K562 (cell line): ENCODE measurements around the gene PDPK1. TPM values are rescaled to one million over a fixed set of nuclear protein-coding genes. Genes with fewer than 3 reads are reported as not detected.

Experiments used
- CCAR2 ChIP-seq: fragments of 200-400 bp; formaldehyde crosslinking; IDR thresholded peaks from 2 replicates; pipeline ENCODE4 v1.6.1; 2017; ENCODE audit warnings: mild to moderate bottlenecking, low read depth, low read length
- COPS2 ChIP-seq: fragments of 450-650 bp; conservative IDR thresholded peaks from 2 replicates; pipeline ENCODE4 v1.6.1; 2016; ENCODE audit warnings: mild to moderate bottlenecking, moderate library complexity
- EP300 ChIP-seq: IDR thresholded peaks from 2 replicates; pipeline ENCODE4 v1.6.1; 2012; ENCODE audit warnings: low read length, improper control_type of control experiment
- ETV1 ChIP-seq: fragments of 450-650 bp; conservative IDR thresholded peaks from 2 replicates; pipeline ENCODE4 v1.6.1; 2016; ENCODE audit warnings: missing genetic modification characterization, control low read depth, low read depth, missing compliant biosample characterization
- MIER1 ChIP-seq: fragments of 450-650 bp; IDR thresholded peaks from 2 replicates; pipeline ENCODE4 v1.6.1; 2016; ENCODE audit warnings: antibody characterized with exemption, mild to moderate bottlenecking, low read depth
- MTA2 ChIP-seq: fragments of 450-650 bp; IDR thresholded peaks from 2 replicates; pipeline ENCODE4 v1.6.1; 2016; ENCODE audit warnings: low read depth
- POLR3A ChIP-seq: IDR thresholded peaks from 2 replicates; pipeline ENCODE4 v1.6.1; 2011; ENCODE audit warnings: borderline replicate concordance, mild to moderate bottlenecking, moderate library complexity; ENCODE audit not compliant: insufficient read length, insufficient read depth; ENCODE audit errors: extremely low read depth
- PURB ChIP-seq: sonication (generic); formaldehyde crosslinking; IDR thresholded peaks from 2 replicates; pipeline ENCODE4 v1.9.0; 2021; ENCODE audit warnings: low read depth, mild to moderate bottlenecking, missing genetic modification reagents
- SP1 ChIP-seq: sonication (generic); formaldehyde crosslinking; IDR thresholded peaks from 2 replicates; pipeline ENCODE4 v1.8.1; 2022; ENCODE audit warnings: mild to moderate bottlenecking, missing genetic modification reagents
- ZNF232 ChIP-seq: sonication (generic); formaldehyde crosslinking; IDR thresholded peaks from 2 replicates; pipeline ENCODE4 v1.8.0; 2022; ENCODE audit warnings: mild to moderate bottlenecking, missing genetic modification reagents
- ZNF274 ChIP-seq: IDR thresholded peaks from 2 replicates; pipeline ENCODE4 v1.6.1; 2011; ENCODE audit warnings: low read depth, mild to moderate bottlenecking, low read length, moderate library complexity, borderline replicate concordance
- ZNF395 ChIP-seq: fragments of 200-800 bp; sonication (Bioruptor generic); IDR thresholded peaks from 2 replicates; pipeline ENCODE4 v1.6.1; 2017; ENCODE audit warnings: missing genetic modification characterization, missing compliant biosample characterization
- ZNF57 ChIP-seq: fragments of 450-650 bp; formaldehyde crosslinking; IDR thresholded peaks from 2 replicates; pipeline ENCODE4 v1.4.0; 2020; ENCODE audit warnings: mild to moderate bottlenecking, moderate library complexity
- ZNF699 ChIP-seq: fragments of 250-450 bp; sonication (Bioruptor Pico); IDR thresholded peaks from 2 replicates; pipeline ENCODE4 v1.8.0; 2021; ENCODE audit warnings: mild to moderate bottlenecking, moderate library complexity; ENCODE audit not compliant: insufficient replicate concordance
- ZNF77 ChIP-seq: fragments of 250-450 bp; sonication (Bioruptor Pico); IDR thresholded peaks from 2 replicates; pipeline ENCODE4 v1.5.0; 2020
- ZNF830 ChIP-seq: fragments of 250-450 bp; sonication (Bioruptor Pico); IDR thresholded peaks from 2 replicates; pipeline ENCODE4 v1.5.0; 2021; ENCODE audit warnings: mild to moderate bottlenecking
- polyA plus RNA-seq, 8 experiments: library from polyadenylated mRNA; depleted of rRNA in 4 of 8; stranded (reverse) in 5 of 8; unstranded in 3 of 8; fragments of >200 nt; fragmentation: Nextera tagmentation in 2 of 8; fragmentation: Illumina TruSeq in 1 of 8; extraction: Ambion mirVana in 2 of 8; extraction: Trizol in 1 of 8; gene quantifications; 2 replicates each; pipeline versions ENCODE4 v1.2.1 to v1.2.3, GENCODE V29; 2011 to 2014; ENCODE audit warnings: inconsistent platforms in 1 of 8, missing spikeins in 1 of 8
- total RNA-seq, 7 experiments: library from RNA; depleted of rRNA in 6 of 7; stranded (reverse); fragments of >200 nt in 6 of 7; fragmentation: Illumina TruSeq in 2 of 7; extraction: Trizol in 2 of 7; gene quantifications; 2 replicates each; pipeline versions ENCODE4 v1.2.1 to v1.2.3, GENCODE V29; 2011 to 2021; ENCODE audit warnings: low replicate concordance in 1 of 7
- TF ChIP-seq, protein P1 (sequence below): fragments of 450-650 bp; formaldehyde crosslinking; IDR thresholded peaks from 2 replicates; pipeline ENCODE4 v1.4.0; 2020; ENCODE audit warnings: mild to moderate bottlenecking, moderate library complexity
- TF ChIP-seq, protein P2 (sequence below): fragments of 450-650 bp; conservative IDR thresholded peaks from 2 replicates; pipeline ENCODE4 v1.6.1; 2016; ENCODE audit warnings: missing genetic modification characterization, low read depth, mild to moderate bottlenecking, control low read depth, missing compliant biosample characterization
- TF ChIP-seq, protein P3 (sequence below): fragments of 250-450 bp; sonication (Bioruptor Pico); IDR thresholded peaks from 2 replicates; pipeline ENCODE4 v1.4.0; 2020; ENCODE audit warnings: borderline replicate concordance
- TF ChIP-seq, protein P4 (sequence below): fragments of 250-450 bp; sonication (Bioruptor Pico); IDR thresholded peaks from 2 replicates; pipeline ENCODE4 v1.5.0; 2021
- TF ChIP-seq, protein P5 (sequence below): fragments of 250-450 bp; sonication (Bioruptor Pico); IDR thresholded peaks from 2 replicates; pipeline ENCODE4 v1.8.0; 2022; ENCODE audit warnings: moderate library complexity, mild to moderate bottlenecking, inconsistent platforms

PDPK1 gene
- total and polyA plus RNA-seq, 9 of the 15 experiments (the other 6 are each of a cell fraction or from before 2014, with no cell fraction given): 4.0 to 37.2 (median 18.7) TPM

DNA sequence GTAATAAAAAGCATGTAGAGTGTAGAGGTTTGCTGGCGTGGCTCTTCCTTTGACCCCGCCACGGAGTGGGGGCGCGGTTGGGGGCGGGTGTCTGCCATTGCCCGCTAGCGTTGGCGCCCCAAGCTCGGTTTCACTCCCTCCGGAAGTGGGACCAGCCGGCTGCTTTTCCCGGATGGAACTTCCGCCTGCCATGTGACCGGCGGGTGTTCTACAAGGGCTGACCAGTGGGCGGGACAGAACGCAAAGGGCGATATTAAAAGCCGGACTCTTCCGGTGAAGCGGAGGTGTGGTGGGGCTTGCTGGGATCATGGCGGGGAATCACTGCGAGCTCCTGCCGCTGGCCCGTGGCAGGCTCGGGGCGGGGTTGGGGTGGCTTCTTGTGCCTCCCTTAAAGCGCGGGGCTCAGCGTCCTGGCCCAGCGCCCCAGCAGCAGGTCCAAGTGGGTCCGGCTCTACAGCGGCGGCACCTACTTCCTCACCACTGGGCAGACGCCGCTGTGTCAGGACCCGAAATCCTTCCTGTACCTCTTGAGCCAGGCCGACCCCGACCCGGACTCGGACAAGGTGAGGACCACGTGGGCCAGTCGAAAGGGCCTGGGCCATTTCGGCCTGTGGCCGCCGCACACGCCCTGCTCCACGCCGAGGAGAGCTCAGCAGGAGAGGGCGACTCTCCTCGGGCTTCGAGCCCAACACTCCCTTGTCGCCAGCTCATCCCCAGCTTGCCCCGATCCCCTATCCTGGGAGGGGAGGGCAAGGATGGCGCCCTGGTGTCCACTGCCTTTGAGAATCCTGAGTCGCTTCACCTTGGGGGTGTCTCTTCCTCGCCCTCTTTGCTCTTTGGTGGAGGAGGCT lies 65.6 kb downstream of the PDPK1 start (continued):
- TF ChIP-seq, protein P1, sequence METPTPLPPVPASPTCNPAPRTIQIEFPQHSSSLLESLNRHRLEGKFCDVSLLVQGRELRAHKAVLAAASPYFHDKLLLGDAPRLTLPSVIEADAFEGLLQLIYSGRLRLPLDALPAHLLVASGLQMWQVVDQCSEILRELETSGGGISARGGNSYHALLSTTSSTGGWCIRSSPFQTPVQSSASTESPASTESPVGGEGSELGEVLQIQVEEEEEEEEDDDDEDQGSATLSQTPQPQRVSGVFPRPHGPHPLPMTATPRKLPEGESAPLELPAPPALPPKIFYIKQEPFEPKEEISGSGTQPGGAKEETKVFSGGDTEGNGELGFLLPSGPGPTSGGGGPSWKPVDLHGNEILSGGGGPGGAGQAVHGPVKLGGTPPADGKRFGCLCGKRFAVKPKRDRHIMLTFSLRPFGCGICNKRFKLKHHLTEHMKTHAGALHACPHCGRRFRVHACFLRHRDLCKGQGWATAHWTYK: peak; percentile 48; the same call in 1 of the 2 replicates
- TF ChIP-seq, protein P2, sequence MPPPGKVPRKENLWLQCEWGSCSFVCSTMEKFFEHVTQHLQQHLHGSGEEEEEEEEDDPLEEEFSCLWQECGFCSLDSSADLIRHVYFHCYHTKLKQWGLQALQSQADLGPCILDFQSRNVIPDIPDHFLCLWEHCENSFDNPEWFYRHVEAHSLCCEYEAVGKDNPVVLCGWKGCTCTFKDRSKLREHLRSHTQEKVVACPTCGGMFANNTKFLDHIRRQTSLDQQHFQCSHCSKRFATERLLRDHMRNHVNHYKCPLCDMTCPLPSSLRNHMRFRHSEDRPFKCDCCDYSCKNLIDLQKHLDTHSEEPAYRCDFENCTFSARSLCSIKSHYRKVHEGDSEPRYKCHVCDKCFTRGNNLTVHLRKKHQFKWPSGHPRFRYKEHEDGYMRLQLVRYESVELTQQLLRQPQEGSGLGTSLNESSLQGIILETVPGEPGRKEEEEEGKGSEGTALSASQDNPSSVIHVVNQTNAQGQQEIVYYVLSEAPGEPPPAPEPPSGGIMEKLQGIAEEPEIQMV (tag): no peak
- TF ChIP-seq, protein P3, sequence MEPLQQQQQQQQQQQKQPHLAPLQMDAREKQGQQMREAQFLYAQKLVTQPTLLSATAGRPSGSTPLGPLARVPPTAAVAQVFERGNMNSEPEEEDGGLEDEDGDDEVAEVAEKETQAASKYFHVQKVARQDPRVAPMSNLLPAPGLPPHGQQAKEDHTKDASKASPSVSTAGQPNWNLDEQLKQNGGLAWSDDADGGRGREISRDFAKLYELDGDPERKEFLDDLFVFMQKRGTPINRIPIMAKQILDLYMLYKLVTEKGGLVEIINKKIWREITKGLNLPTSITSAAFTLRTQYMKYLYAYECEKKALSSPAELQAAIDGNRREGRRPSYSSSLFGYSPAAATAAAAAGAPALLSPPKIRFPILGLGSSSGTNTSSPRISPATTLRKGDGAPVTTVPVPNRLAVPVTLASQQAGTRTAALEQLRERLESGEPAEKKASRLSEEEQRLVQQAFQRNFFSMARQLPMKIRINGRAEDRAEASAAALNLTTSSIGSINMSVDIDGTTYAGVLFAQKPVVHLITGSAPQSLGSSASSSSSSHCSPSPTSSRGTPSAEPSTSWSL: no peak
- TF ChIP-seq, protein P4, sequence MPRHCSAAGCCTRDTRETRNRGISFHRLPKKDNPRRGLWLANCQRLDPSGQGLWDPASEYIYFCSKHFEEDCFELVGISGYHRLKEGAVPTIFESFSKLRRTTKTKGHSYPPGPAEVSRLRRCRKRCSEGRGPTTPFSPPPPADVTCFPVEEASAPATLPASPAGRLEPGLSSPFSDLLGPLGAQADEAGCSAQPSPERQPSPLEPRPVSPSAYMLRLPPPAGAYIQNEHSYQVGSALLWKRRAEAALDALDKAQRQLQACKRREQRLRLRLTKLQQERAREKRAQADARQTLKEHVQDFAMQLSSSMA (CRISPR knock-in tag): no peak
- TF ChIP-seq EP300: peak; percentile 34
- peak; percentile 75; the same call in 1 of the 2 replicates for TF ChIP-seq ZNF395
- TF ChIP-seq POLR3A: no peak
- no peak for TF ChIP-seq ZNF232 (CRISPR knock-in tag)
- no peak for TF ChIP-seq ZNF699
- TF ChIP-seq, protein P5, sequence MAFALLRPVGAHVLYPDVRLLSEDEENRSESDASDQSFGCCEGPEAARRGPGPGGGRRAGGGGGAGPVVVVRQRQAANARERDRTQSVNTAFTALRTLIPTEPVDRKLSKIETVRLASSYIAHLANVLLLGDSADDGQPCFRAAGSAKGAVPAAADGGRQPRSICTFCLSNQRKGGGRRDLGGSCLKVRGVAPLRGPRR: no peak
- no peak for TF ChIP-seq ZNF274
- TF ChIP-seq ZNF77 (CRISPR knock-in tag): no peak
- TF ChIP-seq CCAR2: no peak
- peak; percentile 99 for TF ChIP-seq SP1 (CRISPR knock-in tag)
- peak; percentile 92 for TF ChIP-seq ETV1 (tag)
- TF ChIP-seq COPS2: no peak
- TF ChIP-seq ZNF830 (CRISPR knock-in tag): peak; percentile 94
- no peak; the same call in 1 of the 2 replicates for TF ChIP-seq MIER1
- no peak for TF ChIP-seq PURB (CRISPR knock-in tag)
- TF ChIP-seq ZNF57 (CRISPR knock-in tag): no peak
- TF ChIP-seq MTA2: no peak
